ENCODE data around the gene LSM7.
"Not testable (repeated sequence)": the region's sequence is repeated elsewhere in the genome, so short reads cannot be mapped to it uniquely, and the experiment has no call there.

LSM7 gene

DNA sequence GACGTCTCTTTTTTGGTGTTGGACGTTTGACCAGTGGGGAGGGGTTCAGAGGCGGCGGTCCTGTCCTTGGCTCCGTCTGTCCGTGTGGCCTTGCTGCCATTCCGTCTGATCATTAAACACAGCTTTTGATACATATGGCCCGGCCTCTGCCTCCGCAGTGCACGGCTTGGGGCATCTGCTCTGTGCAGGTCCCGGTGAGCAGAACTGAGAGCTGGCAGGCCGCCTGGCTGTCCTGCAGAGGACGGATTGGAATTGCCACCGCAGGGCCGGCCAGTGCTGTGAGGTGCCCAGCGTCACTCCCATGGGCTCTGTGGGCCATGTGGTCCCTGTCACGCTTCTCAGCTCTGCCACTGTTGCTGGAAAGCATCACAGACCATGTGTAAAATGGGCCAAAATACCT, 26.3 kb upstream of the LSM7 start:
- no peak for DNase-seq

DNA sequence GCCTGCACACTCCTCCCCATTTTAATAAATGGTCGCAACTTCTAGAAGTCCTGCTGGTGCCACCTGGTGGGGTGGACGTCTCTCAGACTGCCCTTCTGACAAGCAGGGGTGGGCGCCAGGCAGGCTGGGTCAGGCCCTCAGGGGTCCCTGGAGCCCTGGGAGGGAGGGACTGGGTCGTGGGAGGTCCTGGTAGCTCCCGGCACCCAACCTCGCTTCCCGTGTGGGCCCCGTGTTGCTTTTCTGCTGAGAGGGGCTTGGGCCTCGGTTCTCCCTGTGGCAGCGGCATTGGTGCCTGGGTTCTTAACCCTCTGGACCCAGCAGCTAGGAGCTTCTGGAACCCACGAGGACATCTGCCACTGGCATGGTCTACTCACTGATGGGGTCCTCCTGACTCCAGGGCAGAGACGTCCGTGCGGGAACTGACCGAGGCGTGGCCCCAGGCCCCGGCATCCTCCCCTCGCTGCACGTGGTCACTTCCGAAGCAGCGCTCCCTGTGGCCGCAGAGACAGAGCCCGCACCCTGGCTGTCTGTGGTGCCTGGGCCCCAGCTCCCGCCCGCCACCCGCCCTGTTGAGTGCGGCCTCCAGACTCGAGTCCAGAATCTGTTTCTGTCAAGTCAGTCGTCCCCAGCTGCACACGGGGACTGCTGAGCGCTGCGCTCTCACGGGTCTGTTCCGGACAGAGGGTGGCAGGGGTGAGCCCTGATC, 25.7 kb upstream of the LSM7 start:
- no peak for DNase-seq

DNA sequence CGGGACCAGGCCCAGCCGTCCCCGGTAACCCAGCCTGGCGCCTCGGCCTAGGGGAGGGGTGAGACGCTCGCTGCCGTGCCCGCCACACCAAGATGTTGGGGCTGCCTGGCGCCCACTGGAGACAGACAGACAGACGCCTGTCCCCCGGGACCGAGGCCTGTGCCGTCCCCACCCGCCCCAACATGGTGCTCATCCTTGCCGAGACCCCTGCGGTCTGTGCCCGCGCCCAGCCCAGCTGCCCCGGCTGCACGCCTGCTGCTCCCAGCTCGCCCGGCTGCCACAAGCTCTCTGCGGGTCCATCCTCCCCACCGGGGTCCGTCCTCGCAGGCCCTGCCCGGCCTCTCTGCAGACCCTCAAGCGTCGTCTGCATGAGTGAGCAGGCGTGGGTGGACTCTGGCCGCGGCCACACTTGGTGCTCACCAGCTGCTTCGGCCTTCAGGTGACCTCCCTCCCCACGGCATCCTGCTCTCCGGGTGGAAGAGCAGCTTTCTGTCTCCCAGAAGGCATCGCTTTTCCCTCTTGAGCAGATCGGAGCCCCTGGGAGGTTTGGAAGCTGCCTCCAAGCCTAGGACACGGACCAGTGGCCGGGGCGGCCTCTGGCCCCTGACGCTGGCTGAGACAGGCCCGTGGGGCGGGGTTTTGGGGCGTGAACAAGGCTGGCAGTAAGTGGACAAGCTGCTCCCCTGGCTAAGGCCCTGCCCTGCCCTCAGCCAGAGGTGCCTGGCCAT, 24.9 kb upstream of the LSM7 start:
- DNase-seq, result no peak

DNA sequence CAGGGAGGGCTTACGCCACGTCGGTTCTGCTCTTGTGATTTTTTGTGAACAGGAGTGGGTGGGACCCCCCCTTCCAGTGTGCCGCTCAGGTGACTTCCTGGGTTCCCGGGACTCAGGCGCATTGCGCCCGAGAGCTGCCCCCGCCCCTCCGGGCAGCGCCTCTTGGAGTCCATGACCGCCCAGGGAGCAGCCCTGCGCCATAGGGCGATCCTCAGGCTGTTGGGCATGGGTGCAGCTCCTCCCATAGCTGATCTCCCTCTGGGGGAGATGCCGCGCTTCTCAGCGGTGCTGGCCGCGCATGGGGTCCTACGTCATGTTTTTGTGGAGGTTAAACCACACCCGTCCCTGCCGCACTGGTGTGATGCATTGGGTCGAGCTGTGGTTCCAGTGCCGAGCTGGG, 23.7 kb upstream of the LSM7 start:
- no peak for DNase-seq

DNA sequence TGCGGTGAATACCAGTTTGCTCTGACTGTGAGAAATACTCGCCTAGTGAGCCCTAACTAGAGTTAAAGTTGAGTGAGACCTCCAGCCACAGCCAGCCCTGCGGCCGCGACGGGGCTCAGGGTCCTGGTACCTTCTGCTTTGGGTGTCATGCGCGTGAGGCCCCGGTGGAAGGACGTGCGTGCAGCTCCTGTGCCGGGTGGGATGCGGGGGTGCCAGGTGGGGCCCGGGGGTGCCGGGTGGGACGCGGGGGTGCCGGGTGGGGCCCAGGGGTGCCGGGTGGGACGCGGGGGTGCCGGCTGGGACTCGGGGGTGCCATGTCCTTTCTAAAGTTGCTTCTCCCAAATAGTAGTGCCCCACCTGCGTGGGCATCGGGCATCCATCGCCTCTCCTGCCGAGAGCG, 23.2 kb upstream of the LSM7 start:
- no peak for DNase-seq

DNA sequence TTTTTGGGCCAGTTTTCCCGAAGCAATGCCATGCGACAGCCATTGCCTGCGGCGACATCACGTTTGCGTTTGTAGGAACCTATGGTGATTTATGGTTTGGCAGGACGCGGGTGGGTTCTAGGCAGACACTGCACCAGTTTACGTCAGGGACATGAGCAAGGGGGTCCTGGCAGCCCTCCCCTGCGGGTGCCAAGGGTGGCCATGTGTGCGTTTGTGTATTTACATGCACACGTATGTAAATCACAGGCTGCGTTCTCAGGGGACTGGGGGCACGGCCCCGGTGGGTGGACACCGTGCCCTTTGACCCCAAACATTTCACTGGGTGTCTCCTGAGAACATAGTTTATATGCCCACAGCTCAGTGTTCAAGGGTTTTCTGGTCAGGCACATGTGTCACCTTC, 22.3 kb upstream of the LSM7 start:
- no peak for DNase-seq

DNA sequence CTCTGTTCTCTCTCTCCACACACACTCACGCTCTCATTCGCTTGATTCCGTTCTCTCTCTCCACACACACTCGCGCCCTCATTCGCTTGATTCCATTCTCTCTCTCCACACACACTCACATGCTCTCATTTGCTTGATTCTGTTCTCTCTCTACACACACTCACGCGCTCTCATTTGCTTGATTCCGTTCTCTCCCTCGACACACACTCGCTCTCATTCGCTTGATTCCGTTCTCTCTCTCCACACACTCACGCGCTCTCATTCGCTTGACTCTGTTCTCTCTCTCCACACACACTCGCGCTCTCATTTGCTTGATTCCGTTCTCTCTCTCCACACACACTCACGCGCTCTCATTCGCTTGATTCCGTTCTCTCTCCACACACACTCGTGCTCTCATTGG, 21.4 kb upstream of the LSM7 start:
- not testable (repeated sequence) for DNase-seq

DNA sequence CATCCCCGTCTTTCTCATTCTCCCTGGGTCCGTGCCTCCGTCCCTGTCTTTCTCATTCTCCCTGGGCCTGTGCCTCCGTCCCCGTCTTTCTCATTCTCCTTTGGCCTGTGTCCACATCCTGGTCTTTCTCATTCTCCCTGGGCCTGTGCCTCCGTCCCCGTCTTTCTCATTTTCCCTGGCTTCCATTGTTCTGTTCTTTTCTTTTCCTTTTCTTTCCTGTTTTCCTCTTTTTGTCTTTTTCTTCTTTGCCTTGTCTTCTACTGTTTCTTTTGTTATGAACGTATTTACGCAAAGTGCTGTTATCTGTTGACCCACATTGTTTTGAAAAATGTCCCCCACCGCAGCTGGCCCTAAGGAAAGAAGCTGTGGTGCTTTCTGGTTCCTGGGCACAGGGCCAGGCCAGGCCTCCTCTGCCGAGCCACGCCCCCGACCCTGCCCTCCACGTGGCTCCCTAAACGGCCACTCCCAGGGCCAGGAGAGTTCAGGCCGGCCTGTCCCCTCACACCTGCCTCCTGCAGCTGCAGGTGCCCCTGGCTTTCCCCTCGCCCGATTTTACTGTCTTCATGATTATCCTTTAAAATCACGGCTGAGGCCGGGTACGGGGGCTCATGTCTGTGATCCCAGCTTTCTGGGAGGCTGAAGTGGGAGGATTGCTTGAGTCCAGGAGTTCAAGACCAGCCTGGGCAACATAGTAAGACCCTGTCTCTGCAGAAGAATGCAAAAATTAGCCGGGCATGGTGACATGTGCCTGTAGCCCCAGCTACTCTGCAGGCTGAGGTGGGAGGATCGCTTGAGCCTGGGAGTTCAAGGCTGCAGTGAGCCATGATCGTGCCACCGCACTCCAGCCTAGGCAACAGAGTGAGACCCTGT, 17.6 kb upstream of the LSM7 start:
- peak; percentile 82 for DNase-seq

DNA sequence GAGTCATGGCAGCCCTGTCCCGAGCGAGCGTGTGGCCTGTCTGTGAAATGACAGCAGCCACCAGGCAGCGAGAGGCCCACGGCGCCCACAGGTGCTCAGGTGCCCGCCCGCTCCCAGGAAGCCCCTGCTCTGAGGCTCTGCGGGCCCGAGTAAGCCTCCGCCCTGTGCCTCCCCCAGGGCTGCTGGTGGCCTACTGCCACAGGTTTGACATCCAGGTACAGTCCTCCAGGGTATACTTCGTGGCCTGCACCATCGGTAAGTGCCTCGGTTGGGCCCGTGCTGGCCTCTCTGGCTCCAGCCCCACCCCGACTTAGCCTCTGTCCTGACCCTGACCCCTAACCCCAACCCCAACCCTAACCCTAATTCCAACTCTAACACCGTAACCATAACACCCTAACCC, 16.7 kb upstream of the LSM7 start:
- DNase-seq, result no peak

DNA sequence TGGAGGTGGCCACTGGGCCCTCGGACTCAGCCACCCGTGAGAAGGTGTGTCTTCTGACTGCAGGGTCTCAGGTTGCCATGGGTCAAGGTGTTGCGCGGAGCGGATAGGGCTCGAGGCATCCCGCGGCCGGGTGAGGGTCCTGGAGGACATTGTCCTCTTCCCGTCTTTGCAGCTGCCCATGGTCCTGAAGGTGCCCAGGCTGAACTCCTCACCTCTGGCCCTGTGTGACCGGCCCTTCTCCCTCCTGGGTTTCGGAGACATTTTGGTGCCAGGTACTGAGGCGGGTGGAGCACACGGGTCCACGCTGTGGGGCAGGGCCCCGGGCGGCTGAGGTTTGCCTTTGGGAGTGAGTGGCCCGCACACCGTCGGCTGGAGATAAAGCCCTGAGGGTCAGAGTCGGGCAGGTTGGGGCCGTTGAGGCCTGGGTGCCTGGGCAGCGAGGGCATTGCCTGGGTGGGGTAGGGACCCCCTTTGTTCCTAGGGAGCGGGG, 16.0 kb upstream of the LSM7 start:
- no peak for DNase-seq

DNA sequence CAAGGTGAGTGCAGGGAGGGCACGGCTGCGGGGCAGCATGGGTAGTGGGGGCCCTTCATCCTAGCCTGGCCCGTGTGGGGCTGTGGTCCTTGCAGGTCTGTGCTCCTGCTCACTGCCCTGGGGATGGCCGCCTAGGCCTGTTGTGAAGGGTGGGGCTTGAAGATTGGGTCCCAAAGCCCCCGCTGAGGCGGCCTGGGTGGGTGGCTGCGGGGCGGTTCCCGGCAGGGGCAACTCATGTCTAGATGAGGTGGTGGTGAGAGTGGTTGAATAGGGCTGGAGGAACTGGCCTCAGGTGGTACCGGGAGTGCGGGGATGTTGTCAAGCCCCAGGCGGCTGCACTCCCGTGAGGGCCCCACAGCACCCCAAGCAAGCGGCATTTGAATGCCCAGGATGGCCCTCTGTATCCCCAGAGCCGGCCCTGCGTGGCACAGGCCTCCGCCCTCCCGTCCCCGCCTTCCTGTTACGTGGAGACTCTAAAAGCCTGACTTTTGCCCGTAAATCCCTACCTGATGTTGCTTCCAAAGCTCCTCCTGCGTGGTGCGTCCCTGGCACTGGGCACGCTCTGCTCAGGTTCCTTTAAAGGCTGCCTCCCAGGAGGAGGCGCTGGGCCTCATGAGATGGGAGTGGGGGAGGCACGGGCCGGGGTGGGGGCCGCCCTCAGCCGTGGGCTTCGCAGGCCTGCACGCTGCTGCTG, 15.1 kb upstream of the LSM7 start:
- no peak for DNase-seq

DNA sequence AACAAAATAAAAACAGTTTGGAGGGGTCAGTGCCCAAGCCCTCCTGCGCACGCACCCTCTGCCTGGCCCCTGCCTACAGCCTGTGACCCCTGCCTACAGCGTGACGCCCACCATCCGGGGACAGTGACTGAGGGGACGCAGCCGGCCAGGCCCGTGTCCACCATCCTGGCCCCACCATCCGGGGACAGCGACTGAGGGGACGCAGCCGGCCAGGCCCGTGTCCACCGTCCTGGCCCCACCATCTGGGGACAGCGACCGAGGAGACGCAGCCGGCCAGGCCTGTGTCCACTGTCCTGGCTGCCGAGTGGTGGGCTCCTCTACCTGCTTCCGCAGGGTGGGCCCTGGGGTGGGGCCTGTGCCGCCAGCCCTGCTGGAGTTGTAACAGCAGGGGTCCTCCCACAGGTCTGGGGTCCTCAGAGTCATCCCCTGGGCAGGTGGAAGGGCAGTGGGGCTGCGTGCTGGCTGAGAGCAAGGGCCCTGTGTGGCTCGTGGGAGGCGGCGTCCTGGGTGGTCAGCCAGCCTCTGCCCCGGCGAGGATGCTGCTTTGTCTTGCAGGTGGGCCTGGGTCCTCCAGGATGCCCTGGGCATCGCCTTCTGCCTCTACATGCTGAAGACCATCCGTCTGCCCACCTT, 14.4 kb upstream of the LSM7 start:
- DNase-seq, result no peak

DNA sequence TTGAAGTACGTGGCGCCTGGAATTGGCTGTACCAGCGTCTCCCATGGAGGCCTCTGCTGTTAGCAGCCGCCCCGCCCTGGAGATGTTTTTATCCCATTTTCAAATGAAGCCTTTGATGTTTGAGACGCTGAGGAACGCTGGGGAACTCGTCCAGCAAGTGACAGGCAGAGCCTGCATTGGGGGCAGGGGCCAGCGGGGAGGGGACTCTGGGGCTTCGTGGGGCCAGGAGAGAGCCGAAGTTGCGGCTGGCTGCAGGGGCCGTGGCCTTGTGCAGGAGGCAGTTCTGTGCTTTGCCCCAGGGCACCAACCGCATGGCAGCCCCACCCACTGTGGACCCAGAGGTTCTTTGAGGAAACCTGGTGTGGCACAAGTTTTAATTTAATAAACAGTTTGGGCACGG, 13.6 kb upstream of the LSM7 start:
- no peak for DNase-seq

DNA sequence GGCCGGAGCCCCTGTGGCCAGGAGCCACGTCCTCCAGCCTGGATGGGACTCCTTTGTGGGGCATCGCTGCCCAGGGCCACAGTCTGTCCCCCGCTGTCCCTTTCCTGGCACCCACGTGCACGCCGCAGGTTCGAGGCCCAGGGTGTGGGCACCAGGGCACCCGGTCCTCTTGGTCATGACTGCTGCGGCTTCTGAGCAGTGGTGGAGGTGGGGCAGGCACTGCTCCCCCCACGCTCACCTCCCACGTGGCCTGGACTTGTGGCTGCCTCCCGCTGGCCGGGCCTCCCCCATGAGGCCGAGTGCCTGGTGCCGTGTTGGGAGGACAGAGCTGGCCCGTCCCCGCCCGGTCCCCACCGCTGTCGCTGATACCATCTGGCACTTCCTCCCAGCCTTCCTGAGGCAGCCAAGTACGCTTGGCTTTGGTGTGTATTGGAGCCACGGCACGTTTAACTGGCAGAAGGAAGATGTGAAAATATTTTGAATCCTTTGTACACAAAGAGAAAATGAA, 12.9 kb upstream of the LSM7 start:
- no peak for DNase-seq

DNA sequence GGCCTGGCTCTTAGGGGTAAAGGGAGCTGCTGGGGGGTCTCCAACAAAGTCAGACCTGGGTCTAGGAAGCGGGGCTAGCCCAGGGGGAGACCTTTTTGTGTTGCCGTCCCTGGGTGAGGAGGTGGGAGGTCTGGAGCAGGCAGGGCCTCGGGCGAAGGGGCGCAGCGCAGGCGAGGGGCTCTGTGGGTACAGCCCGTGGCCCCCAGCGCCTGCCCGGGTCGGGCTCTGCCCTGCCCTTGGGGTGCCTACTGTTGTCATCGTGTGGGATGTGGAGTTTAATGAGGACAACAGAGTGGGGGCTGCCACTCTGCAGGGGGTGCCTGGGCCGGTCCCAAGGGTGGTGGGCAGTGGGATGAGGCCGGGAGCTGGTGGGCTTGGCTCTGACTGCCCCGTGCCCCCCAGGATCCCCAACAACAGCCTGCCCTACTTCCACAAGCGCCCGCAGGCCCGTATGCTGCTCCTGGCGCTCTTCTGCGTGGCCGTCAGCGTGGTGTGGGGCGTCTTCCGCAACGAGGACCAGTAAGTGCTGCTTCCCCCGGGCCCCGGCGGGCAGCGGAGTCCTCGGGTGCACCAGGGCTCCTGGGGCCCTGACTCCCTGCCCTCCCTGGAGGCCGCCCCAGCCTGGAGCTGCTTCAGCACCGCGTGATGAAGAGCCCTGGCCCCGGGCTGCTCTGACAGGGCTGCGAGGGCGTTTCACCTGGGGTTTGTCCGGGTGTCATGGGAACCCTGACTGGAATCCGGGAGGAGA, 12.3 kb upstream of the LSM7 start:
- DNase-seq, result no peak

DNA sequence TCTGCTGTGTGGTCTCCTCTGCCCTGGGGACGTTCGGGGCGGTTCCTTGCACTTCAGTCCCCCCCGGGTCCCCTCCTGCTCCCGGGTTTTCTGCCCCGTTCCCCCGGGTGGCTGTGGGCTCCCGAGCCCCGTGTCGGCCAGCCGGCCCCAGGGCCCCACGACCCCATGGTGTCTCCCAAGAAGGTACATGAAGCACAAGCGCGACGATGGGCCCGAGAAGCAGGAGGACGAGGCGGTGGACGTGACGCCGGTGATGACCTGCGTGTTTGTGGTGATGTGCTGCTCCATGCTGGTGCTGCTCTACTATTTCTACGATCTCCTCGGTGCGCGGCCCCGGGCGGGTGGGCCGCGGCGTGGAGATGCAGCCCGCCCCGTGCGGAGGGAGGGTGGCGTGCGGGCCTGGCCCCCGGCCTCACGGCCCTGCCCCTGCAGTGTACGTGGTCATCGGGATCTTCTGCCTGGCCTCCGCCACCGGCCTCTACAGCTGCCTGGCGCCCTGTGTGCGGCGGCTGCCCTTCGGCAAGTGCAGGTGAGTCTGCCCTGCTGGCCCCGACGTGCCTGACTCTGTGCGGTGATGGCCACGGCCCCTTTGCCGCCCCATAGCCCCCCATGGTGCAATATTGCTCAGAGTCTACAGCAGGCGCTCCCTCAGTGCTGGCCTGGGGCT, 11.4 kb upstream of the LSM7 start:
- no peak for DNase-seq

DNA sequence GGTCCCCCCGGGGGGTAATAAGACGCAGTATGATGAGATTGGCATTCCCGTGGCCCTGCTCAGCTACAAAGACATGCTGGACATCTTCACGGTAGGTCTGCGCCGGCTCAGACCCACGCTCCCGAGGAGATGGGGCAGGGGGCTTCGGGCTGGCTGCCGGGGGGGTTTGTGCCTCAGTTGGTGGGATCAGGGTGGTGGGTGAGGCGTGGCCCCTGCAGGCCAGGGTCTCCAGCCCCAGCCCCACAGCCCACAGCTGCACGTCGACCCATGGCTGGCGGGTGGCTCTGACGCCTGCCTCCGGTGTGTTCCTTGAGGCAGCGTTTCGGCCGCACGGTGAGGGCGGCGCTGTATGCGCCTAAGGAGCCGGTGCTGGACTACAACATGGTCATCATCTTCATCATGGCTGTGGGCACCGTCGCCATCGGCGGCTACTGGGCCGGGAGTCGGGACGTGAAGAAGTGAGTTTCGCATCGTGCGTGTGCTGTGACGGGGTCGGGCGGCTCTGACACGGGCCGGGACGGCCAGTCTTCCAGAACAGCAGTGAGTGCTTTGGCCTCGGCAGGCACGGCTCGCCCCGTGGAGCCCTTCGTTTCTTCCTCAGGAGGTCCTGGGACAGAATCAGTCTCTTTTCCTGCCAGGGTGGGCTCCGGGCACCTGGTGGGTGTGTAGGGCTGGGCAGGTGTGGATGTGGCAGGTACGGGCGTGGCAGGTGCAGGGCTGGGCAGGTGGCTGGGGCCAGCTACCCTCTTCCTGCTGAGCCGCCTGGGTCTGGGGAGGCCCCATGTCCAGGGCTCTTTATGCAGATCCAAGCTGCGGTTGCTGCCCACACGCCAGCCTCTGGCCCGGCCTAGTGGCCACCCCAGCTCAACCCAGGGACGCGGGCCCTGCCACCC, 10.6 kb upstream of the LSM7 start:
- no peak for DNase-seq

DNA sequence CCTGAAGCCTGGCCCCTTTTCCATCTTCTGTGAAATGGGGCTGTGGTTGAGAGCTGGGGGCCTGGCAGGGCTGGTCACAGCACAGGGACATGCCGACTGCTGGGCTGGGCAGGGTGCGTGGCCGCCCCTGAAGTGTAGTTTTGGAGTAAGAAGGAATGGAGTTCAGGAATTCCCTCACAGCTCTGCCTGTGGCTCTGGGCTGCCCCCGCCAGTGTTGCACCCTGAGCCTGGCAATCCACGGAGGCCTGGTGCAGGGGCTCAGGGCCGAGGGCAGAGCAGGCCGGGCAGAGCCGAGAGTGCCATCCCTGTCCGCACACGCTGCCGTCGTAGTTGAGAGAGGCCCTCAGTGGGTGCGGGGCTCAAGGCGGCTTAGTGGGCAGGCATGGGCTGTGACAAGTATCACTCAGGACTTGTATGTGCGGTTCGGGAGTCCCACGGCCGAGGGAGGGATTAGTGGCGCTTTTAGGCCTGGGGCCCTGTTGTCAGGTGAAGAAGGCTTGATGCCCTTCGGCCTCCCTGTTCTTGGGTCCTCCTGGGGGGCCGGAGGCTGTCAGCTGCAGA, 9.7 kb upstream of the LSM7 start:
- no peak for DNase-seq

DNA sequence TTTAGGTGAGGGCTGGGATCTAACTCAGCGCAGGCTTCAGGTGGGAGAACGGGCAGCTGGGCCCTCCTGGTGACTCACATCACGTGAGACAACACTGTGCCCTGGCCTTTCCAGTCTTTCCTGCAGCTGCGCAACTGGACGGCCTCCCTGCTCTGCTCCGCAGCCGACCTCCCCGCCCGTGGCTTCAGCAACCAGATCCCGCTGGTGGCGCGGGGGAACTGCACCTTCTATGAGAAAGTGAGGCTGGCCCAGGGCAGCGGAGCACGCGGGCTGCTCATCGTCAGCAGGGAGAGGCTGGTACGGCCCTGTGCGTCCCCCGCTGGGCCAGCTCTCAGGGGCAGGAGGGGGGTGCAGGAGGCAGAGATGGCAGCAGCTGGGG, 8.9 kb upstream of the LSM7 start:
- DNase-seq, result no peak
